HG02870 (cell line): Measurements from ENCODE around the gene GLRA1.

Source experiments
- ATAC-seq: cut with Tn5 transposase; IDR thresholded peaks from one replicate; pipeline ENCODE4 v1.9.1; 2021; ENCODE audit warnings: mild to moderate bottlenecking, moderate library complexity; ENCODE audit not compliant: unreplicated experiment

GLRA1 gene

DNA sequence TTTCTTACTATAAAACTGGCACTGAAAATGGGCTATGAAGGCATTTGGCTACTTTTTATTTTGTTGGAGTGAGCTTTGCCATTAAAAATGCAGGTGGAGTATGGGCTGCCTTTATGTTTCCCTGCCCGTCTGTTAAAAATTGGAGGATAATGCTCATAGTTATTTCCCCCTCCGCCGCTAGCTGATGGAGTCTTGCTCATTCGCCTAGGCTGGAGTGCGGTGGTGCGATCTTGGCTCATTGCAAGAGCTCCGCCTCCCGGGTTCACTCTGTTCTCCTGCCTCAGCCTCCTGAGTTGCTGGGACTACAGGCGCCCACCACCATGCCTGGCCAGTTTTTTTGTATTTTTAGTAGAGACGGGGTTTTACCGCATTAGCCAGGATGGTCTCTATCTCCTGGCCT lies 144.3 kb downstream of the GLRA1 start:
- ATAC-seq, result no peak

- no peak for ATAC-seq
Measured at GRCh38 chr5:151779531-151780125, 145.0 kb downstream of the GLRA1 start.

DNA sequence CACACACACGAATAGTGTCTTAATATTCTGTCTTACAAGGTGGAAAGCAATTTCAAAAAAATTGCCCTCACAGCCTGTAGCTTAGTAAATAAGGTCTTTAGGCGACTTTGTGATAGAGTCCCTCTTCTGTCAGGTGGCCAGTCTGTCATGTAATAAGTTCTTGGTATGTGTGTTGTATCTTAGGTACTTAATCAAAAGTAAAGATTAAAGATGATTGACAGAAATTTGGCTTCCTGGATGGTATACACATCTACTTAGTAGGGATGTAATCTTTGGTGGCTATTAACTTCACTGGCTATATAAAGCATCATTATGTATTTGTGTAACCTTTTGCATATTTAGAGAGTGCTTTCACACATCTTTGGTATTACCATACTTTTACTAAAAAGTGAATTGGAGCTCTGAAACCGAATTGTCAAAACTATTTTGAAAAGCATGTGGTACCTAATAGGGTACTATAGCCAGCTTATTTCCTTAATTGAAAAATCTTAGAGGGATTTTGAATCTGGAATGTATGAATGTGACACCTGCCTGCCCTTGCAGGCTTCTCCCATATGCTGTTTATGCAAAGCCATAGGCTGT lies 149.5 kb downstream of the GLRA1 start:
- ATAC-seq, result no peak

DNA sequence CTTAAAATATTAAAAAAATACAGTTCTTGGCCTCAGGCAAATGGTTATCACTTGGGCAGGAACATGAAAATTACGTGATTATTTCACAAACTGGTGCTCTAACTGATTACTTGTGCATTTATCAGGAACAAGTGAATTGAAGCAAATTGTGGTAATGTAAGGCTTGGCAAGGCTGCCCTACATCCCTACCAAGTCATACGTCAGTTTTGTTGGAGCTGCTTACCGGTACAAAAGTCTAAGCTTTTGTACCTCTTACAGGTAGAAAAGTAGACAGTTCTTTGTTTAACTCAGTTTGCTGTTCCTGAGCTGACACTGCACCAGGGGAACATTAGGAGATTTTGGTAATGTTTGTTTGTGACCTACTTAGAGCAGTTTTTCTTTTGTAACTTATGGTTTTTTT lies 150.7 kb downstream of the GLRA1 start:
- ATAC-seq, result no peak

DNA sequence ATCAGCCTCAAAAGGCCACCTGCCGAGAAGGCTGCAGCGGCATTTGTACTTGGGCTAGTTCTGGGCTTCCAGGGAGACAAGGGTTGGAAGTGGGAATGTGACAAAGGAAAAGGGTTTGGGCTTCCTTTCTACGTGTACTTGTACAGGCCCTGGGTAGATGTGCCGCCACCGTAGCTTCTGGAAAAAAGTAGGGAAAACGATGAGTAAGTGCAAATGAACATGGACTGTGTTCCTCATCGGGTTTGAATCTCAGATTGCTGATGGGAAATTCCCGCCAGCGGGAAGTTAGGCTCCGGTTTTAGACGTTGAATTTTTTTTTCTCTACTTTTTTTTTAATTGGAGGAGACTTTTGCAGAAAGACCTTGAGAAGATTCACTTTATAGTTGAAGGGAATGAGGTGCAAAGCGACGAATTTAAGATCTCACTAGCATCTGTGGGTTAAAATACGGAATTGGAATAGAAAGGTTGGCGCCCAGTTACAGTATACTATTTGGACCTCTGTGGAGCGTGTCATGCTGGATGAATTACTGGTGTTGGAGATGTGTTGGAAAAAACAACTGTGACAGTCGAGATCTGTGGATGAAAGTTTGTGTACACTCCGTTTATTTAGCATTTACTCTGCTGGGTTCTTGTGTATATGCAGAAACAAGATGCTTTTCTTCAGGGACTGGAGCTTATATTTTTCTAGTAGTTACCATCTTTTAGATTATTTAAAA lies 151.6 kb downstream of the GLRA1 start:
- ATAC-seq, result no peak
